GM23338 (cell line): ENCODE measurements around the gene SLC9A8. TPM values are rescaled to one million over a fixed set of nuclear protein-coding genes. Genes with fewer than 3 reads are reported as not detected.

Experiments
- ATAC-seq: fragments of 200-7000 bp; cut with Tn5 transposase; 3 replicates; pipeline ENCODE4 v1.9.1; 2020
- DNase-seq: peaks from one replicate; pipeline ENCODE4 v3.0.0-alpha.2; 2015; ENCODE audit warnings: low spot score
- H2AFZ ChIP-seq: fragments of 200-600 bp; sonication (generic); 2 replicates; pipeline ENCODE4 v1.8.0; 2016; ENCODE audit warnings: antibody characterized with exemption, mild to moderate bottlenecking, moderate library complexity
- H3F3A ChIP-seq: fragments of 200-600 bp; sonication (generic); replicated peaks from 2 replicates; pipeline ENCODE4 v1.8.0; 2017; ENCODE audit warnings: antibody characterized with exemption, mixed run types, low read depth
- H3K27ac ChIP-seq: fragments of 200-600 bp; sonication (generic); 2 replicates; pipeline ENCODE4 v1.6.1; 2016; ENCODE audit warnings: low read depth
- H3K27me3 ChIP-seq: fragments of 200-600 bp; sonication (generic); 2 replicates; pipeline ENCODE4 v1.8.0; 2016; ENCODE audit warnings: mild to moderate bottlenecking, mixed run types, moderate library complexity; ENCODE audit not compliant: insufficient read depth
- H3K36me3 ChIP-seq: fragments of 200-600 bp; sonication (generic); 2 replicates; pipeline ENCODE4 v1.8.0; 2016; ENCODE audit warnings: mild to moderate bottlenecking; ENCODE audit not compliant: insufficient read depth
- H3K4me1 ChIP-seq: fragments of 200-600 bp; sonication (generic); 2 replicates; pipeline ENCODE4 v1.8.0; 2016; ENCODE audit warnings: mild to moderate bottlenecking, moderate library complexity; ENCODE audit not compliant: insufficient read depth
- H3K4me2 ChIP-seq: fragments of 200-600 bp; sonication (generic); 2 replicates; pipeline ENCODE4 v1.7.1; 2017; ENCODE audit warnings: mixed run types
- H3K4me3 ChIP-seq: fragments of 200-600 bp; sonication (generic); 2 replicates; pipeline ENCODE4 v1.6.1; 2016; ENCODE audit warnings: mixed run types
- H3K79me2 ChIP-seq: fragments of 200-600 bp; sonication (generic); replicated peaks from 2 replicates; pipeline ENCODE4 v1.8.0; 2017; ENCODE audit warnings: mild to moderate bottlenecking; ENCODE audit not compliant: insufficient read depth
- H3K9me2 ChIP-seq: fragments of 200-600 bp; sonication (generic); 2 replicates; pipeline ENCODE4 v1.8.0; 2017; ENCODE audit not compliant: insufficient read depth
- H4K20me1 ChIP-seq: fragments of 200-600 bp; sonication (generic); replicated peaks from 2 replicates; pipeline ENCODE4 v1.8.0; 2017; ENCODE audit warnings: mild to moderate bottlenecking; ENCODE audit not compliant: insufficient read depth
- H3K27ac Mint-ChIP-seq: 2 replicates; pipeline ENCODE4 v1.8.0; 2020; ENCODE audit warnings: inconsistent platforms, mild to moderate bottlenecking, moderate library complexity, mixed read lengths
- H3K27me3 Mint-ChIP-seq: 3 replicates; pipeline ENCODE4 v1.8.0; 2022; ENCODE audit warnings: low read depth, mild to moderate bottlenecking, moderate library complexity, mixed read lengths, inconsistent platforms; ENCODE audit not compliant: insufficient read depth, poor library complexity
- H3K36me3 Mint-ChIP-seq: 3 replicates; pipeline ENCODE4 v1.8.0; 2021; ENCODE audit warnings: low read depth, mild to moderate bottlenecking, inconsistent platforms, moderate library complexity, mixed read lengths
- H3K4me1 Mint-ChIP-seq: 3 replicates; pipeline ENCODE4 v1.8.0; 2020; ENCODE audit warnings: mild to moderate bottlenecking, inconsistent platforms, mixed read lengths
- H3K4me3 Mint-ChIP-seq: 3 replicates; pipeline ENCODE4 v1.8.0; 2021; ENCODE audit warnings: moderate library complexity, mild to moderate bottlenecking, inconsistent platforms, mixed read lengths
- H3K9me3 Mint-ChIP-seq: 3 replicates; pipeline ENCODE4 v1.8.0; 2020; ENCODE audit warnings: moderate library complexity, mild to moderate bottlenecking, inconsistent platforms, mixed read lengths
- CREB1 ChIP-seq: fragments of 250-450 bp; sonication (Bioruptor Pico); IDR thresholded peaks from 2 replicates; pipeline ENCODE4 v1.5.0; 2020; ENCODE audit warnings: low read depth, mild to moderate bottlenecking, moderate library complexity
- EZH2 ChIP-seq: fragments of 200-600 bp; sonication (generic); IDR thresholded peaks from one replicate; pipeline ENCODE4 v1.8.0; 2017; ENCODE audit warnings: antibody characterized with exemption, mild to moderate bottlenecking, low read depth; ENCODE audit not compliant: unreplicated experiment
- EZH2phosphoT487 ChIP-seq: fragments of 200-600 bp; sonication (generic); IDR thresholded peaks from one replicate; pipeline ENCODE4 v1.8.1; 2018; ENCODE audit warnings: antibody characterized with exemption; ENCODE audit not compliant: unreplicated experiment
- JUNB ChIP-seq: IDR thresholded peaks from one replicate; pipeline ENCODE4 v1.6.1; 2016; ENCODE audit warnings: antibody characterized with exemption; ENCODE audit not compliant: unreplicated experiment
- POLR2AphosphoS5 ChIP-seq: IDR thresholded peaks from 2 replicates; pipeline ENCODE4 v1.6.1; 2016; ENCODE audit warnings: antibody characterized with exemption, low read depth
- STAT1 ChIP-seq: IDR thresholded peaks from one replicate; pipeline ENCODE4 v1.6.1; 2016; ENCODE audit warnings: antibody characterized with exemption; ENCODE audit not compliant: unreplicated experiment
- ZNF114 ChIP-seq: fragments of 250-450 bp; sonication (Bioruptor Pico); IDR thresholded peaks from 2 replicates; pipeline ENCODE4 v1.5.0; 2020; ENCODE audit warnings: mild to moderate bottlenecking, moderate library complexity
- ZNF331 ChIP-seq: fragments of 250-450 bp; sonication (Bioruptor Pico); IDR thresholded peaks from 2 replicates; pipeline ENCODE4 v1.5.0; 2020; ENCODE audit warnings: low read depth, mild to moderate bottlenecking, moderate library complexity
- polyA plus RNA-seq: library from polyadenylated mRNA; unstranded; fragments of >200 nt; fragmentation: Nextera tagmentation; extraction: Ambion mirVana; gene quantifications from 2 replicates; pipeline ENCODE4 v1.2.1, GENCODE V29; 2016
- total RNA-seq: library from RNA; depleted of rRNA; stranded (reverse); fragments of >200 nt; shearing (Covaris generic); gene quantifications from 2 replicates; pipeline ENCODE4 v1.2.3, GENCODE V29; 2014
- TF ChIP-seq, protein P1 (sequence below): IDR thresholded peaks from one replicate; pipeline ENCODE4 v1.6.1; 2018; ENCODE audit warnings: antibody characterized with exemption; ENCODE audit not compliant: unreplicated experiment
- TF ChIP-seq, protein P2 (sequence below): IDR thresholded peaks from 2 replicates; pipeline ENCODE4 v1.6.1; 2016; ENCODE audit warnings: antibody characterized with exemption

The SLC9A8 gene
- total and polyA plus RNA-seq, 2 experiments from 2014 or later = 2.6 to 6.4 TPM

DNA sequence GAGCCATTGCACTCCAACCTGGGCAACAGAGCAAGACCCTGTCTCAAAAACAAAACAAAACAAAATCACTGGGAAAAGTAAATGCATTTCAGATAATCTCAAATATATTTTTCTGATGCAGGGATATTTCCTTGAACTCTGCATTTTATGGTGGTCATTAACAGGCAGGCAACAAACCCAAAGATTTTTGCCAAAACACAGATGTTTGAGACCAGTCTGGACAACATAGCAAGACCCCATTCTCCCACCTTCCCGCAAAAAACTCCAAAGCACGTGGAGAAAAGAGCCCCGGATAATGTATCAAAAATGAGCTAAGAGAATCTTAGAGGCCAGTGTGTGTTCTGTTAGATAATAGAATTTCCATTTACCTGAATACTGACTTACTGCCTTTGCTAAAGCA is 44.3 kb downstream of the SLC9A8 start (continued):
- TF ChIP-seq, protein P1, sequence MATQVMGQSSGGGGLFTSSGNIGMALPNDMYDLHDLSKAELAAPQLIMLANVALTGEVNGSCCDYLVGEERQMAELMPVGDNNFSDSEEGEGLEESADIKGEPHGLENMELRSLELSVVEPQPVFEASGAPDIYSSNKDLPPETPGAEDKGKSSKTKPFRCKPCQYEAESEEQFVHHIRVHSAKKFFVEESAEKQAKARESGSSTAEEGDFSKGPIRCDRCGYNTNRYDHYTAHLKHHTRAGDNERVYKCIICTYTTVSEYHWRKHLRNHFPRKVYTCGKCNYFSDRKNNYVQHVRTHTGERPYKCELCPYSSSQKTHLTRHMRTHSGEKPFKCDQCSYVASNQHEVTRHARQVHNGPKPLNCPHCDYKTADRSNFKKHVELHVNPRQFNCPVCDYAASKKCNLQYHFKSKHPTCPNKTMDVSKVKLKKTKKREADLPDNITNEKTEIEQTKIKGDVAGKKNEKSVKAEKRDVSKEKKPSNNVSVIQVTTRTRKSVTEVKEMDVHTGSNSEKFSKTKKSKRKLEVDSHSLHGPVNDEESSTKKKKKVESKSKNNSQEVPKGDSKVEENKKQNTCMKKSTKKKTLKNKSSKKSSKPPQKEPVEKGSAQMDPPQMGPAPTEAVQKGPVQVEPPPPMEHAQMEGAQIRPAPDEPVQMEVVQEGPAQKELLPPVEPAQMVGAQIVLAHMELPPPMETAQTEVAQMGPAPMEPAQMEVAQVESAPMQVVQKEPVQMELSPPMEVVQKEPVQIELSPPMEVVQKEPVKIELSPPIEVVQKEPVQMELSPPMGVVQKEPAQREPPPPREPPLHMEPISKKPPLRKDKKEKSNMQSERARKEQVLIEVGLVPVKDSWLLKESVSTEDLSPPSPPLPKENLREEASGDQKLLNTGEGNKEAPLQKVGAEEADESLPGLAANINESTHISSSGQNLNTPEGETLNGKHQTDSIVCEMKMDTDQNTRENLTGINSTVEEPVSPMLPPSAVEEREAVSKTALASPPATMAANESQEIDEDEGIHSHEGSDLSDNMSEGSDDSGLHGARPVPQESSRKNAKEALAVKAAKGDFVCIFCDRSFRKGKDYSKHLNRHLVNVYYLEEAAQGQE = no peak
- TF ChIP-seq ZNF331 (no peak), CREB1 (CRISPR knock-in tag) (no peak), EZH2phosphoT487 (no peak), EZH2 (no peak), STAT1 (no peak), JUNB (no peak), POLR2AphosphoS5 (no peak), ZNF114 (no peak)
- TF ChIP-seq, protein P2, sequence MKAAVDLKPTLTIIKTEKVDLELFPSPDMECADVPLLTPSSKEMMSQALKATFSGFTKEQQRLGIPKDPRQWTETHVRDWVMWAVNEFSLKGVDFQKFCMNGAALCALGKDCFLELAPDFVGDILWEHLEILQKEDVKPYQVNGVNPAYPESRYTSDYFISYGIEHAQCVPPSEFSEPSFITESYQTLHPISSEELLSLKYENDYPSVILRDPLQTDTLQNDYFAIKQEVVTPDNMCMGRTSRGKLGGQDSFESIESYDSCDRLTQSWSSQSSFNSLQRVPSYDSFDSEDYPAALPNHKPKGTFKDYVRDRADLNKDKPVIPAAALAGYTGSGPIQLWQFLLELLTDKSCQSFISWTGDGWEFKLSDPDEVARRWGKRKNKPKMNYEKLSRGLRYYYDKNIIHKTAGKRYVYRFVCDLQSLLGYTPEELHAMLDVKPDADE = no peak

DNA sequence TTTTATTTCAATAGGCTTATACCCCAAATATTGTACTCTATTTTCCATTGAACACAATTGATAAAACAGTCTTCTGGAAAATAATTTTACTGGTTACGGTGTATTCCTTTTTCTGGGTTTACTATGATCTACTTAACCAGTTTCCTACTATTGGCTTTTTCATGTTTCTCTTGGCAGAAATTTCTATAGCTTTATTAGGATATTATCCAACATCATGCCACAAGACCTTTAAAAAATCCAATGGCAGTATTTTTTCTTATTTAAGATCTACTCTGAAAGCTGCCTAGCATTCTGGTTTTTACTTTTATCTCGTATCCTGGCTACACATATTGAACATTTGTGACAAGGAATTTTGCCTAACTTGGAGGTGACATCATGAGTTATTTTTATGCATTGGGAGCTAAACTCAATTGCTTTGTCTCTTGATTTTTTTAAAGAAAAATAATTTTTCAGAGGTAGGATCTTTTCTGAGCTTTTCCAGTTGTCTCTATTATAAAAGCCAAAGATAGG is 45.5 kb downstream of the SLC9A8 start:
- Mint-ChIP-seq H3K4me3 (no peak overlapping the region), H3K9me3 (no peaks in the 10 kb centered on the region), H3K27ac (no peak overlapping the region), H3K36me3 (peaks cover 7% of the 10 kb centered on the region), H3K27me3 (peaks cover 11% of the 10 kb centered on the region), H3K4me1 (peaks cover 28% of the 10 kb centered on the region)
- no peak overlapping the region for H3K4me2 ChIP-seq
- H4K20me1 ChIP-seq = no peaks in the 10 kb centered on the region
- no peak overlapping the region for H3K4me3 ChIP-seq
- no peaks in the 10 kb centered on the region; the same call in 1 of the 2 replicates for H3K4me1 ChIP-seq
- H3K36me3 ChIP-seq = no peaks in the 10 kb centered on the region
- H3F3A ChIP-seq = no peaks in the 10 kb centered on the region
- TF ChIP-seq EZH2phosphoT487 = no peak
- TF ChIP-seq, protein P2 = no peak
- ATAC-seq = no peak
- DNase-seq = no peak
- no peak overlapping the region for H3K27ac ChIP-seq
- no peaks in the 10 kb centered on the region for H3K27me3 ChIP-seq
- no peaks in the 10 kb centered on the region for H3K9me2 ChIP-seq
- H2AFZ ChIP-seq = no peak overlapping the region
- H3K79me2 ChIP-seq = no peaks in the 10 kb centered on the region
